T-helper 1 cell treated with Interleukin-12 subunit alpha and Interleukin-12 subunit beta and Interleukin-4 antibody, amounts not matched to agents 30 ng/mL and 1 ng/mL, for 36 hours (primary cell): ENCODE measurements around the gene GUCA1C. TPM values are rescaled to one million over a fixed set of nuclear protein-coding genes. Genes with fewer than 3 reads are reported as not detected.

Source experiments
- intact Hi-C: fragments of 100-400 bp; cut with micrococcal nuclease; formaldehyde crosslinking; loops from one replicate; pipeline ENCODE4 v1.15.1; 2024
- total RNA-seq: library from RNA; stranded (reverse); gene quantifications from 2 replicates; pipeline ENCODE4 v1.2.3, GENCODE V29; 2022

The GUCA1C gene
- total RNA-seq, 1 donor from 2014 or later, result not detected

DNA sequence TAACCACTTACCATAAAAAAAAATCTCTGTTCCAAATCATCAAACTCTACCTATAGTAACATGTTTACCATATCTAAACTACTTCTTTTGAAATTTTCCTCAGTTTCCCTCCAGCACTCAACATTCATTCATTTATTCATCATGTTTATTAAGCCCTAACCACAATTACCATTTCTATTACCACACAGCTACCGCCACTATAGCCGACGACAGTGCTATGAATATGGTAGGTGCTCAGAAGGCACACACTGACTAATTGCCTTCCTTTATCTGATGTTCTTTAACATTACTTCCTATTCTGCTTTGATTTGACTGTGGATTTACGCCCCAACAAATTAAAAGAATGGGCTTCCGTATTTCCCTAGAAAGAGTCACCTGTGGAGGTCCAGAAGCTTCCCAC is 43.9 kb downstream of the GUCA1C start:
- intact Hi-C loops, result no loop called here

DNA sequence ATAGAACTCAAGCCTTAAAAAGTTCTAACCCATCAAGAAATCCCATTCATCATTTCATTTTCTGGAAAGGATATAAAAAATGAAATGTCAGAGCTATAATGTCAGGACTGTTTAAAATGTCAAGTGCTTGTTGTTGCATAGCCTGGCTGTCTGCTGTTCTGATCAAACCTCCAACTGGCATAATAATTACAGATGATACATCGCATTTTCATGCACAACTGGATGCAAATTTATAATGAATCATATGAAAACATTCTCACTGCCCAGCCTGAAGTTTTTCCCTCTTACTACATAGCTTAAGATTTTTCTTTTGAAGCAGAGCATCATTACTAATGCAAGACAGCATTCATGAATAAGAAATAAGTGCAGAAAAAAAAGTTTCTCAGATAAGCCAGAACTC is 46.5 kb downstream of the GUCA1C start:
- intact Hi-C loops, result no loop called here

DNA sequence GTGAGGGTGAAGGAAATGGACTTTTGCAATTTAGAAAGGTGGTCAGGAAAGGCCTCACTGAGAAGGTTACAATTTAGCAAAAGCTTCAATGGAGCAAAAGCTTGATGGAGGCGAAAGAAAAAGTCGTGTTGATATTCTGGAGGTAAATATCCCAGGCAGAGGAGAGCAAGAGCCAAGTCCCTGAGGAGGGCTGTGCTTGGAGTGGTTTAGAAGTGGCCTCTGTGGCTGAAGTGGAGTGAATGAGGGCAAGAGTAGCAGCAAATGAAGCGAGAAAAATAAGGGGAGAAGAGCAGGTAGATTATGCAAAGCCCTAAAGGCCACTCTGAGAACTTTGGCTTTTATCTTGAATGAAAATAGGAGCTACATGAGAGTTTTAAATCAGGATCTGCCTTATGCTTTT is 54.1 kb downstream of the GUCA1C start:
- intact Hi-C loops, result loop anchor here (2.0 kb wide), 2 partner anchors 37 to 297 kb away; no protein-coding TSS in a partner anchor

DNA sequence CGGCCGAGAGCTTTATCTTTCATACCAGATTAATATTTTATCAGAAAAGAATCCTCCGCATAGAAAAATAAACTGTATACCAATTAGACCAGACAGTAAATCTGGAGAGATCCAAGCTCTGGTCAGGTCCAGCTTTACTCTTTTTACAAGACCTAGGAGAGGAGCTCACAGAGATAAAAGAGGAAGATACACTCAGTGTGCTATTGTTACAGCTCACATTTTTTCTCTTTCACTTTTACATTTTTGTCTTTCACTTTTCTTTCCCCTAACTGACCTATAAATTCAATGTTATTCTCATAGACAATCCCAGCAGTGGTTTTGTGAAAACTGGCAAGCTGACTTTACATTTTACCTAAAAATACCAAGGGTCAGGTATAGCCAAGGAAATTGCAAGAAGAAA is 55.8 kb downstream of the GUCA1C start:
- intact Hi-C loops, result loop anchor here (1.0 to 2.0 kb wide), 3 partner anchors 15 to 295 kb away; no protein-coding TSS in a partner anchor

DNA sequence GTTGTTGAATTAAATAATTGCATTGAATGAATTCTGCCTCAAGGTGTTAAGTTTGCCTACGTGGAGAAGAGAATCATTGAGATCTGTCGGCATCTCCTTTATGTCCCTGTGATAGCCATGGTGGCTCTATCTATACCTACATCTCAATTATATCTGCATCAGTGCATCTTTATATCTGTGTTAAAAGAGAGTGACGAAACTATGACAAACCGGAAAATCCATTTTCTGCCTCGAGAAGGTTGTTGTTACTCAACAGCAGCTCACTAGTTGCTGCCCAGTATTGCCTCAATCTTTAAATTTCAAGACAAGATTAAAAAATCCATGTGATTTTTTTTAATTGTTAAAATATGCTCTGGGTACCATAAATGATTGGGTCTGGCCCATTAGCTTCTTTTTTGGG is 58.7 kb downstream of the GUCA1C start:
- intact Hi-C loops, result no loop called here

DNA sequence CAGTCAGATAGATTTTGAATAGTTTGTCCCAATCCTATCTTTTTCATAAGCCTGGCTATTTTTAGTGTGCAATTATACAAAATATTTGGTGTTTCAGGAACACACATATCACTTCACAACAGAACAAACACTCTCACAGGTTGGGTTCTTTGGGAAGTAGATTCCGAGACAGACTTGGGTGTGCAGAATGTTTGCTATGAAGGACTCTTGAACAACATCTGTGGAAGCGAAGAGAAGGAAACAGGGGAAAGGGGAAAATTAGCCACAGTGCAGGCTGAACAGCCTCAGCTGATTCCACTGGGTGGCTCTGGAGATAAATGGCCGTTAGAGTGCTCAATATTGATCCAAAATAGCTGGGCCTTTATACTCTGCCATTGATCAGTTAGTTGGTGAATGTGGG is 61.8 kb downstream of the GUCA1C start:
- intact Hi-C loops, result no loop called here

DNA sequence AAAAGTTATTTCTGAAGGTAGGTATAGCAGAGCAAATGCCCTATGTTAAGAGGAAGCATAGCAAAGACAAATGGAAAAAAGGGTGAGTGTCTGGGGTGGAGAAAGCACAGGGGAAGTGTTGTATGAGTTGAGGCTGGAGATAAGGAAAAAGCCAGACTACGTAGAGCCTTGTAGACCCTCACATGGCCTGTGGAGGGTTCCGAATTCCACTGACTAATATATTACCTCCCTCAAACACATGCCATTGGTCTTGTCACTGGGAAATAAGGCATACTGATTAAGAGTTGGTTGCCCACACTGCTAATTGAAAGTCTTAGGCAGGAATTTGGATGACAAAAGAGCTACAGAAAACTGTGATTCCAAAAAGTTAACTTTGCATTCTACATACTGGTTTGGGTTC is 65.9 kb downstream of the GUCA1C start:
- intact Hi-C loops, result no loop called here

DNA sequence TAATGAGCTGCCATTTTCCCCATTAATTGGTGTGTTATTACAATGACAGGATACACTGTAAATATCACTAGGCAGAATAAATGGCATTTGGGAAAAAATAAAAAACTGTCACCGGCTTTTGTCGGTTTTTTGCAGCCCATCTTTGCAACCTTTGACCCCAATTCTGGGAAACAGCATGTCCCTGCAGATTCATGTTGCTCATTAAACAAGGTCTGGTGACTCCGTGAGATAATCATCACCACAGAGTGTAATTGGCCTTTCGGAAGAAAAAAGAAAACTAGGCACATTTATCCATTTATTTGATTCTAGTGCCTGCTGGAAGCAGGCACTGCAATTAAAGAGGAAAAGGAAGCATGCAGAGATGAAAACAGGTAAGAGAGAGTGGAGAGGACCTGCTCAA is 66.6 kb downstream of the GUCA1C start:
- intact Hi-C loops, result no loop called here

DNA sequence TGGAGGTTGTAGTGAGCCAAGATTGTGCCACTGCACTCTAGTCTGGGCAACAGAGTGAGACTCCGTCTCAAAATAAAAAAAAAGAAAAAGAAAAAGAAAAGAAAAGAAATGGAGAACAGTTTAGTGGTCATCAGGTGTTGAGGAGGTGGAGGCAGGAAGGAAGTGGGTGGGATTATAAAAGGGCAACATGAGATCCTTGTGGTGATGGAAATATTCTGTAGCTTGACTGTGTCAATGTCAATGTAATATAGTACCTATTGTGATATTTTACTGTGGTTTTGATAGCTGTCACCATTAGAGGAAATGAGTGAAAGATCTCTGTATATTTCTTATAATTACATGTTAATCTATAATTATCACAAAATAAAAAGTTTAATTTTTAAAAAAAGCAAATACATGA is 70.3 kb downstream of the GUCA1C start:
- intact Hi-C loops, result no loop called here

DNA sequence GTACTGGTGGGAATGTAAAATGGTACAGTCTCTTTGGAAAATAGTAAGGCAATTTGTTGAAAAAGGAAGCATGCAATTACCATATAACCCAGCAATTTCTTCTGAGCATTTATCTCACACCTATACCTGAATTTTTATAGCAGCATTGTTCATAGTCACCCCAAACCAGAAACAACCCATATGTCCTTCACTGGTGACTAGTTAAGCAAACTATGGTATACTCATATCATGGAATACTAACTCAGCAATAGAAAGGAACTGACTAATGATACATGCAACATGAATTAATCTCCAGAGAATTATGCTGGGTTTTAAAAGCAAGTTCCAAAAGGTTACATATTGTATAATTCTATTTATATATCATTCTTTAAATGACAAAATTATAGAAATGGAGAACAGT is 70.9 kb downstream of the GUCA1C start:
- intact Hi-C loops, result no loop called here

DNA sequence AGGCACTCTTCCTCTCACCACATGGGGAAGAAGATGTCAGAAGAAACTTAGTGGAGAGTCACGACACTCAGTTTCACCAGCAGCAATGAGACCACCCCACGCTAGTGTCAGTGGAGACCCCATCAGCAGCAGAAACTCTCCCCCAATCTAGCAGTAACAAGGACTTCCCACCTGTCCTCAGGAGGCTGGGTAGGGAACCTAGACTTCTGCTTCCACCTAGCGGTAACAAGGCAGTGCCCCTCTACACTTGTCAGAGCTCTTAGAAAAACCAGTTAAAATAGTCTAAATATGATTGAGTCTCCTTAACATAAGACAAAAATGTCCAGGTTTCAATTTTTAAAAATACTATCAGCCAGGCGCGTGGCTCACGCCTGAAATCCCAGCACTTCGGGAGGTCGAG is 73.8 kb downstream of the GUCA1C start:
- intact Hi-C loops, result loop anchor here (1.0 kb wide), 1 partner anchor 218 kb away; no protein-coding TSS in a partner anchor

DNA sequence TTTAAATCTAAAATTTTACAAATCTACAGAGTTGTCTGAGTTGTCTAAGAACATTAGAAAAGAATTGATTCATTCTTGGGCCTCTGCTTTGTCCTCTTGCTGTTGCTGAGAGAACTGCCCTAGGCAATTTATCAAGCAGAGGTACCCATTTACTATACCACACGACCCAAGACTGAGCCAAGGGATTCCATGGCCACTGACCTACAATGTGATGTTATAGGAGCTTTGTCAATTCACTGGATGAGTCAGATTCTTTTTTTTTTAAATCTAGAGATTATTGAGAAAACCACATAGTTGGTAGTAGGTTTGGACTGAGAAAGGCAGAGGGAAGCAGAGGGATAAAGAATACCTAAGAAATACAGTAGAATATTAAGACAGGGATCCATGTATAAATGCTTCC is 75.8 kb downstream of the GUCA1C start:
- intact Hi-C loops, result no loop called here

DNA sequence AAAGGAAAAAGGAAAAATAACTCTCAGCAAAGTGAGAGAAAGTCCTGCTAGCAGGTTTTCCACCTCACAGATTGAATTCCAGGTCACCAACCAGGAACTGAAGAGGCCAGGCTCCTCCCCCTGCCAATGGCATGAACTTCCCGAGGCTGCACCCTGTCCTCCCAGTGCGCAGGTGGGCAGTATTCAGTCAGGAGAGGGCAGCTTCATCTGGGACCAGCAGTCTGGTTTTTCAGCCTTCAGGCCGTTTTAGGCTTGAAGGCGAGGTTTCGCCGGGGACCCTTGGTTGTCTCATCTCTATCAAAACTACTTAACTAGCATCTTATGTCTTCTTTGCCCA is 89.9 kb downstream of the GUCA1C start:
- intact Hi-C loops, result loop anchor here (1.0 to 2.0 kb wide), 4 partner anchors 28 to 51 kb away; partner anchors contain the start of gene TRAT1

DNA sequence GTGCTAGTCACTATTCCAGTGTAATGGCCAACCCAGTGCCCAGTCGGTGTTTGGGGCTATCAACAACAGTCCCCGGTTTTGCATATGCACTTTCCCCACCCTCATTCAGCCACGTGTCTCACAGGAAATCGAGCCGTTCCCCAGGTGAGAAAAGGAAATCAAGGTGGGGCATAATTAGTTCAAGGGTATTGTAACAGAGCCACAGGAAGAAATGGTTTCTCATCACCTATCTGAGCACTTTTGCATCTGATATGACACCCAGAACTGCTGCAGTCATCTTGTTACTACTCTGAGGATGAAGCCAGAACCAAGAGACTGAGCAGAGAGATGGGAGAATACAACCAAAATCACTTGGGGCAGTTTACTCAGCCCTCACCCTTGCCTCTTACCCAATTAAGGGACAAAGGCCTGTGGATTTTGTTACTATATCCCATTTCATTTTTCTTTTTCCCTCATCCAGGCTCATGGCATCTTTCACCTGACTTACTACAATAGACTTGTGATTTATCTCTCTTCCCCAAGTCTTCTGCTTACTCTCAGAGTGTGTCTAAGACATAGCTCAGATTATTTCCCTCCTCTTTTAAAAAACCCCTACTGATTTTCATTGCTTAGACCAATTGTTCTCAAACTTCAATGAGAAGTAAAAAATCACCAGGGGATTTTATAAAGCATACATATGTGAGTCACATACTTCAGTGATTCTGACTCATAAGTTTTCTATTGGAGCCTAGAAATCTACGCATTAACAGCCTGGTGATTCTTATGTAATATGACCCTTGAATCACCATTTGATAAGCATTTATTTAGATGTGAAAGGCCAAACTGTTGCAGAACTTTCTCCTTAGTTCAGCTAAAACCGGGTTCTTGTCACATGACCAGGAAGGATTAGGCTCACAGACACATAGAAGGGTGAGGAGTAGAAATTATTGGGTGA is 90.5 kb downstream of the GUCA1C start:
- intact Hi-C loops, result loop anchor here (1.0 to 2.0 kb wide), 4 partner anchors 28 to 52 kb away; partner anchors contain the start of gene TRAT1

DNA sequence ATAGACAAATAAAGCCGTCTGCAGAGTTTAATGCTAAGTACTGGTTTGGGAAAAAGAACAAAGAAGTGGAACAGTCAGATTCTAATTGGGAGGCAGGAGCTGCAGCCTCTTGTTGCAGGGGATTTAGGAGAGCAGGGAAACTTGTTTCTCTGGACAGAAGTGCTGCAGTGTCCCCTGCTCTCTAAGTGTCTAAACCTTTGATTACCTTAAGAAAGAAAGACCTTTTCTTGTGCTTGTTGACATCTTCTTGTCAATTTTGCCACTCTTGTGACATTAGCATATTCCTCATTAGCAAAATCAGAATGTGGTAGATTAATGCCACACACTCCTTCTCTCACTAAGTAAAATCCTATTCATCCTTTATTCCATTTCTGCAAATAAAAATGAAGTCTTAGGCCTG is 92.3 kb downstream of the GUCA1C start:
- intact Hi-C loops, result no loop called here

Other genes with a start within 250 kb of the GUCA1C start
- not detected in 2 replicates for gene RETNLB, start 196.5 kb downstream of the GUCA1C start, total RNA-seq
- gene TRAT1, start 131.1 kb downstream of the GUCA1C start, total RNA-seq, result 160 and 166 TPM in 2 replicates
- gene MORC1, start 164.3 kb upstream of the GUCA1C start, total RNA-seq, result not detected in 2 replicates
- gene C3orf85, start 182.8 kb upstream of the GUCA1C start, total RNA-seq, result not detected in 2 replicates